MM.1S (cell line): Measurements from ENCODE around the gene MAP3K20.

ENCODE experiments used
- EZH2 ChIP-seq: fragments of 300-600 bp; sonication (generic); optimal IDR thresholded peaks from 2 replicates; pipeline ENCODE3; 2017; ENCODE audit warnings: low read depth, mild to moderate bottlenecking, antibody characterized with exemption, low read length, mixed read lengths
- EZH2phosphoT487 ChIP-seq: fragments of 300-600 bp; sonication (generic); IDR thresholded peaks from 2 replicates; pipeline ENCODE4 v1.6.1; 2018; ENCODE audit warnings: antibody characterized with exemption, low read length
- TF ChIP-seq, protein P1 (sequence below): fragments of 300-600 bp; sonication (generic); IDR thresholded peaks from 2 replicates; pipeline ENCODE4 v1.5.1; 2016; ENCODE audit warnings: antibody characterized with exemption, low read length, mixed read lengths

DNA sequence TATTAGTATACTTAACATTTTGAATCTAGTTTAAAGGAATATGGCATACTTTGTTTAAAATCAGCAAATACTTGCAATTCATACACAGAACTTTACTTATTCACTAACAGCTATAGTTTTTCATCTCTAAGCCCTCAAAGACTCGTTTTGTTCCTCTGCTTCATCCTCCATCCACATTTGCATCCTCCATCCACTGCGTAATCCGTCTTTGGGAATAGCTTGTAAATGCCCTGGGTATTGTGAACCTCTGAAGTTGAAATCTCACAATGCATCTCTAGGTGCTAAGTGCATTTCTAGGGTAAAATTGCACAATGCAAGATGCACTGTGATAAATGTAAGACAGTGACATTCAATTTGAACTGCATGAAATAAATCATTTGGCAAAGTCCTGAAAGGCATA is 163.2 kb downstream of the MAP3K20 start:
- TF ChIP-seq, protein P1, sequence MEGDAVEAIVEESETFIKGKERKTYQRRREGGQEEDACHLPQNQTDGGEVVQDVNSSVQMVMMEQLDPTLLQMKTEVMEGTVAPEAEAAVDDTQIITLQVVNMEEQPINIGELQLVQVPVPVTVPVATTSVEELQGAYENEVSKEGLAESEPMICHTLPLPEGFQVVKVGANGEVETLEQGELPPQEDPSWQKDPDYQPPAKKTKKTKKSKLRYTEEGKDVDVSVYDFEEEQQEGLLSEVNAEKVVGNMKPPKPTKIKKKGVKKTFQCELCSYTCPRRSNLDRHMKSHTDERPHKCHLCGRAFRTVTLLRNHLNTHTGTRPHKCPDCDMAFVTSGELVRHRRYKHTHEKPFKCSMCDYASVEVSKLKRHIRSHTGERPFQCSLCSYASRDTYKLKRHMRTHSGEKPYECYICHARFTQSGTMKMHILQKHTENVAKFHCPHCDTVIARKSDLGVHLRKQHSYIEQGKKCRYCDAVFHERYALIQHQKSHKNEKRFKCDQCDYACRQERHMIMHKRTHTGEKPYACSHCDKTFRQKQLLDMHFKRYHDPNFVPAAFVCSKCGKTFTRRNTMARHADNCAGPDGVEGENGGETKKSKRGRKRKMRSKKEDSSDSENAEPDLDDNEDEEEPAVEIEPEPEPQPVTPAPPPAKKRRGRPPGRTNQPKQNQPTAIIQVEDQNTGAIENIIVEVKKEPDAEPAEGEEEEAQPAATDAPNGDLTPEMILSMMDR: no peak
- no peak for TF ChIP-seq EZH2
- no peak for TF ChIP-seq EZH2phosphoT487
